Epidermal melanocyte (primary cell): ENCODE results near the gene HMGCL.

ENCODE experiments used
- DNase-seq: peaks from one replicate; pipeline ENCODE4 v3.0.0; 2011; ENCODE audit warnings: low spot score; ENCODE audit not compliant: insufficient read length

Gene HMGCL

DNA sequence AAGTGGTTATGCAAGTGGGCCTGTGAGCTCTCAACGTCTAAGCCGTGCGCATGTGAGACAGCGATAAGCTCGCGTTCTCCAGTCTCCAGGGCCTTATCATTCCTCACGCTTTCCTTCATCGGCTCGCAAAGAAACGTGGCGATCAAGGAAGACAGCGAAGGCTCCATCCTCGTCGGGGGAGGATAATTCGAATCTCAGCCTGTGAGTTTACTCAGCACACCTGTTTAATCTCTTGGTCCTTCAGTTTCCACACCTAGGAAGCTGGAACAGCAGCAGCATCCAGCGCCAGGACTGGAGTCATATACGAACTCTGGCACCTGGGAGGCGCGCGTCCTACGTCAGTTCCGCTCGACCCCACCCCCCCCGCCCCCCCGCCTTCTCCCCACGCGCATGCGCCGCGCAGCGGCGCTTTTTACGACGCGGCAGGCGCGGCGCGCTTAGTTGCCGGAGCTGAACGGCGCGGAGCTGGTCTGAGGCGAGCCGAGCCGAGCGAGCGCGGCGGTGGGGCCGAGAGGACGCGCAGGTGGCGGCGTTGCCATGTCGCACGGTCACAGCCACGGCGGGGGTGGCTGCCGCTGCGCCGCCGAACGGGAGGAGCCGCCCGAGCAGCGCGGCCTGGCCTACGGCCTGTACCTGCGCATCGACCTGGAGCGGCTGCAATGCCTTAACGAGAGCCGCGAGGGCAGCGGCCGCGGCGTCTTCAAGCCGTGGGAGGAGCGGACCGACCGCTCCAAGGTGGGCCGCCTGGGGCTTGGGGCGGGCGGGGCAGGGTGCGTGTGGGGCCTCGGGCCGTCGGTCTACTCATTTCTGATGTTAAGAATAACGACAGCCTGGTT lies 47.0 kb downstream of the HMGCL start, which contains the start of gene PITHD1:
Gene PITHD1, plus strand, starts transcription at position 440 of the 836 bp plus-strand sequence. Its CDS starts 98 bp downstream, at position 538.
- DNase-seq = peak; percentile 91

DNA sequence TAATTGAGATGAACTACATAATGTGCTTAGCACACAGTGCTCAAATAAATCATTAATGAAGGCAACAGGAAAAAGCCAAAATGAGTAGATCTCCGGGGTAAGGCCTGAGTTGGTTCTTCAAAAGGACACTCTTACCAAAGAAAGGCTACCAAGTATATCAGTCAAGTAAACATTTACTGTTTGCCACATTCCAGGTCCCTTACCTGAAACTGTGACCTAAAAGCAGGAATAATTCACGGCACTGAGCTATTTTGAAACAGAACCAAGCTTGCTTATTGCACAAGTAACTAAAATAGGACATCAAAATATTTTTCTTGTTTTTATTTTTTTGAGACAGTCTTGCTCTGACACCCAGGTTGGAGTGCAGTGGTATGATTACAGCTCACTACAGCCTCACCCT lies 49.0 kb downstream of the HMGCL start:
- DNase-seq = no peak

DNA sequence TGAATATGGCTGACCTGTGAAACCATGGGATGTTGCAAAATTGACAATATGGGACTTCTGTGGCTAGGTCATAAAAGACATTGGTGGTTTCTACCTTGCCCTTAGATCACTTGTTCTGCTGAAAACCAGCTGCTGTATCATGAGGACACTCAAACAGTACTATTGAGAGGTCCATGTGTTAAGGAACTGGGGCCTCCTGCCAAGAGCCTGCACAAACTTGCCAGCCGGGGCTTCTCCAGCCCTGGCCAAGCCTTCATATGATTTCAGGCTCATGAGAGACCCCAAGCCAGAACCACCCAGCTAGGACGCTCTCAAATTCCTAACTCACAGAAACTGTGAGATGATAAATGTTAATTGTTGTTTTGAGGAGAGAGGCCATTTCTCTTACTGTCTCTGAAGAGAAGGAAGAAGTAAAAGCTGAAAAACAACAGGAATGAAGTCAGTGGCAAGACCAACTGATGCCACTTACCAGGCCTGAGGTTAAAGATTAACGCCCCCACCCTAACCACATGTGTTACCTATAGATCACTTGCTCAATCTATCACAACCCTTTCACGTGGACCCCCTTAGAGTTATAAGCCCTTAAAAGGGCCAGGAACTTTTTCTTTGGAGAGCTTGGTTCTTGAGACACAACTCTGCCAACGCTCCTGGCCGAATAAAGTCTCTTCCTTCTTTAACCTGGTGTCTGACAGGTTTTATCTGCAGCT lies 50.9 kb downstream of the HMGCL start:
- no peak for DNase-seq

DNA sequence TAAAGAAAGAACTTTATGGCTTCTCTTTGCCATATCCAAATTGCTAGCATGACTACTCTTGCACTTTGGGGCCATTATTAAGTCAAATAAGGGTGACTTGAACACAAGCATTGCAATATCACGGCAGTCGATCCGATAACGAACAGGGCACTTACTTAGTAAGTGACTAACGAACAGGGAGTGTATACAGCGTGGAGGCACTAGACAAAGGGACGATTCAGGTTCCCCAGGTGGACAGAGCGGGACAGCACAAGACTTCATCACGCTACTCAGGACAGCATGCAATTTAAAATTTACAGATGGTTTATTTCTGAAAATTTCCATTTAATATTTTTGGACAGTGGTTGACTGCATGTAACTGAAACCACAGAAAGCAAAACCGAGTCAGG lies 52.4 kb downstream of the HMGCL start:
- no peak for DNase-seq

DNA sequence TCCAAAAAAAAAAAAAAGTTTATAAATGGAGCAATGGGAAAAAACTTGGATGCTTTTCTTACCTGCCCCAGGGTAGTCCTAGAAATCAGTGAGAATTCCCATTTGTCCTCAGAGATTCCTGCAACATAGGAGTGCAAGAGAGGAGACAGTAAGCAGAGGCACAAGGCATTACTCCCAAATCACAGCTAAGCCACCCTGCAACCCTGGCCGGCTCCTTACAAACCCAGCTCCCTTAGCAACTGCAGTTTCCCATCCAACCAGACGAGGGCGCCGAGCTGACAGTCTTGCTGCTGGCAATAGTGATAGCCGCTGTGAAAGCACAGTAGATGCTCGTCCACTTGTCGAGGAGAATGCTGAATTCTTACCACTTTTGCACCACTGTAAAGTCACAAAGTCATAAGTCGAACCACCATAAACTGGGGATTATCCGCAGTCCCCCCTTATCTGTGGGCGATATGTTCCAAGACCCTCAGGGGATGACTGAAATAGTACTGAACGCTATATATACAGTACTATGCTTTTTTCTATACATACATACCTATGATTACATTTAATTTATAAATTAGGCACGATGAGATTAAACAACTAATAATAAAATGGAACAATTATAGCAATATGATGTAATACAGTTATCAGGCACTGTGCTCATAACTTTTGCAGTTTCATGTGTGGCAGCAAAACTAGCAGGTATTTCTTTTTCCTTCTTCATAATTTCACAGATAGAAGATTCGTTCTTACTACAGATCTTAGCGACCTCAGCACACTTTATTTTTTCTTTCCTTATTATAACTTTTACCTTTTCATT lies 53.0 kb downstream of the HMGCL start:
- no peak for DNase-seq

DNA sequence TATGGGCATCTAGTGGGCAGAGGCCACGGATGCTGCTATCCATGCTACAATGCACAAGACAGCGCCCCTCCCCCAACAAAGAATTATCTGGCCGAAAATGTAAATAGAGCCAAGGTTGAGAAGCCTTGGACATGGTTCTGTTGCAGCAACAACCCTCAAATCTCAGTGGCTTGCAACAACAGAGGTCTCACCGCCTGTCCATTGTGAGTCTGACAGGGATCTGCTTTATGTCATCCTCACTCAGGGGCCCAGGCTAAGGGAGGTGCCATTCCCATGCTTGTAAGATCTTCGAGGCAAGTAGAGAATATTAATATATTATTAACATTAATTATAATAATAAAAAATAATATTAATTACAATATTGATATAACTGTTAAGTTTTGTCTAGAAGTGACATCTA lies 56.5 kb downstream of the HMGCL start:
- no peak for DNase-seq

DNA sequence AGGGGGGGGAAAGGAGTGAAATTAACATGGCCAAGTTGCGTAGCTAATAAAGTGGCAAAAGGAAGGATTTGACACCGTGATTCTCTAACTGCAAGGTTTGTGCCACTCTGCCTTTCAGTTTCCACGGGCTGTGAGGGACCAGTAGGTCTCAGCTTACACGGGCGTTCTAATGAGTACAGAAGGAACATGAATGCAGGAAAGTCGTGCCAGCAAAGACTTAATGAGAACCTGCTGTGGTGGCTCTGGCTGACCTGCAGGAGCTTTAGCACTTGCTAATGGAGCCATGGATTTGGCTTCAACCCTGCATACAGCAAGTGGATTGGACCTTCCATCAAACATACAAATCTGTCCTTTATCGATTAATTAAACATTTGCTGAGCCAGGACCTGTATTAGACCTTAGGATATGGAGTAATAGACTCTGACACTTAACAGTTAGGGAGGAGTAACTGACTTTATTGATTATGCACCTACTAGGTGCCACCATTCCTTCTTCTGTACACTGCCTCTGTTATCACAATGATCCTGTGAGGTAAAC lies 62.1 kb downstream of the HMGCL start:
- no peak for DNase-seq

DNA sequence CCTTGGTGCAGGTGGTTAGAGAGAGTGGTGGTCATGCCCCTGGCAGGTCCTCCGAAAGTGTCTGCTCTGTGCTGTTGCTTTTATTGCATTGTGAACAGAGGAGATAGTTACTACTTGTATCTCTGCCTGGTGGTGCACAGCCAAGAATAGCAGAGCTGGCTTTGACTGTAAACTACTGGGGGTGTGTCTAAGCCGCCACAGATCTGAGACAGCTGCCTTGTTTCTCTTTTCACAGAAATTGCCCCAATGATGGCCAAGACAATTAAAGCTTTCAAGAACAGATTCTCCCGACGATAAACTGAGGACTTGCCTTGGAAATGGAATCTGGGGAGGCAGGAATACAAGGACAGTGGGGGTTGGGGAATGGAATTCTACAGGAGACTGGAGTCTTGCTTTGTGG lies 66.0 kb downstream of the HMGCL start:
- no peak for DNase-seq

DNA sequence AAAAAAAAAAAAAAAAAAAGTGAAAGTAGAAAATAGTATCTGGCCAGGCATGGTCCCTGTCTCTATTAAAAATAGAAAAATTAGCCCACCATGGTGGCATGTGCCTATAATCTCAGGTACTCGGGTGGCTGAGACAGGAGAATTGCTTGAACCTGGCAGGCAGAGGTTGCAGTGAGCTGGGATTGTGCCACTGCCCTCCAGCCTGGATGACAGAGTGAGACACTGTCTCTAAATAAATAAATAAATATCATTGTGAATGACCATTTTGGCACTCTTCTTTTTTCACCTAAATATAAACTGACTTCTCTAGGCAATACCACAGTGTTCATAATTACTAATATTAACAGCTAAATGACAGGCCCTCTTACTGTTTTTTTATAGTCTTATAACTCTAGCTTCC lies 67.4 kb downstream of the HMGCL start:
- DNase-seq = no peak

DNA sequence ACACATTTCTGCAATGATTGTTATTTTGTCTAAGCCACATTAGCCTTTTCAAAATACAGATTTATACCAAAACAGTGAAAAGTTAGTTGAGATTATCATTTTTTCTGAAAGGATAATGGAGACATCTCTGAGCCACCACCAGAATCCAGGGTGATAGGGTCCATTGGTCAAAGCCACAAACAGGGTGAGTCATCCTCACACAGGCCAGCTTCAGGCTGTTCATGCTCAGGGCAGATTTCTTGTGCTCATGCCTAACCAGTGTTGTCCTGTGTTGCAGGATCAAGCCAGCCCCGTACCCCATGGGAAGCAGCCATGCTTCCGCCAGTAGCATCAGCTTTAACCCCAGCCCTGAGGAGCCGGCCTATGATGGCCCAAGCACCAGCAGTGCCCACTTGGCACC lies 68.6 kb downstream of the HMGCL start:
- DNase-seq = no peak

DNA sequence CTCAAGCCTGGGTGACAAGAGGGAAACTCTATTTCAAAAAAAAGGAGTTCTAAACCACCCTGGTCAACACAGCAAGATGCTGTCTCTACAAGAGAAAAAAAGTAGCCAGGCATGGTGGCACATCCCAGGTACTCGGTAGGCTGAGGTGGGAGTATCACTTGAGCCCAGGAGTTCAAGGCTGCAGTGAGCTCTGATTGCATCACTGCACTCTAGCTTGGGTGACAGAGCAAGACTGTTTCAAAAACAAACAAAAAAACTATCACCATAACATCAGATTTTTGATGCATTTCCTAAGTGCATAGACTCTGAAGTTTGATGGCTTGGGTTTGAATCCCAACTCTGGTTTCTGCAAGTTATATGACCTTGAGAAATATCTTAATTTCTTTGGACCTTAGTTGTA lies 72.3 kb downstream of the HMGCL start:
- DNase-seq = no peak
